K562 (cell line): ENCODE measurements around the gene HSD17B1. TPM values are rescaled to one million over a fixed set of nuclear protein-coding genes. Genes with fewer than 3 reads are reported as not detected.
A peak's percentile ranks its signal among the peaks of the same experiment; 100 is the strongest.

Source experiments
- C11orf30 ChIP-seq: fragments of 450-650 bp; IDR thresholded peaks from 2 replicates; pipeline ENCODE4 v1.6.1; 2016; ENCODE audit warnings: low read depth, mild to moderate bottlenecking
- CXXC5 ChIP-seq: fragments of 250-450 bp; sonication (Bioruptor Pico); IDR thresholded peaks from 2 replicates; pipeline ENCODE4 v1.8.0; 2022; ENCODE audit warnings: inconsistent platforms, mild to moderate bottlenecking, moderate library complexity
- HDAC1 ChIP-seq, 2 experiments: fragments of 450-650 bp; IDR thresholded peaks; 2 replicates each; pipeline ENCODE4 v1.6.1; 2016 to 2017; ENCODE audit warnings: inconsistent platforms in 1 of 2, mild to moderate bottlenecking in 1 of 2, moderate library complexity in 1 of 2
- JUN ChIP-seq, 2 experiments: sonication (generic) in 1 of 2; formaldehyde crosslinking in 1 of 2; IDR thresholded peaks; 2 replicates each; pipeline versions ENCODE4 v1.6.1 to v1.8.0; 2012 to 2022; ENCODE audit warnings: borderline replicate concordance in 2 of 2, mild to moderate bottlenecking in 2 of 2, improper control_type of control experiment in 1 of 2, low read depth in 1 of 2, low read length in 1 of 2, missing genetic modification reagents in 1 of 2
- KLF6 ChIP-seq: fragments of 250-450 bp; sonication (Bioruptor Pico); IDR thresholded peaks from 2 replicates; pipeline ENCODE4 v1.4.0; 2020; ENCODE audit warnings: mild to moderate bottlenecking, moderate library complexity, borderline replicate concordance
- NR2C2 ChIP-seq, 2 experiments: fragments of 200-800 bp in 1 of 2; sonication (Bioruptor generic) in 1 of 2; sonication (generic) in 1 of 2; formaldehyde crosslinking in 1 of 2; IDR thresholded peaks; 2 replicates each; pipeline versions ENCODE4 v1.6.1 to v1.8.0; 2016 to 2022; ENCODE audit warnings: mild to moderate bottlenecking in 1 of 2, missing compliant biosample characterization in 1 of 2, missing genetic modification characterization in 1 of 2, missing genetic modification reagents in 1 of 2
- PTBP1 ChIP-seq: fragments of 200-400 bp; formaldehyde crosslinking; IDR thresholded peaks from 2 replicates; pipeline ENCODE4 v1.6.1; 2017; ENCODE audit warnings: low read depth, low read length
- TBL1XR1 ChIP-seq, 2 experiments: IDR thresholded peaks; 2 replicates each; pipeline ENCODE4 v1.6.1; 2012; ENCODE audit warnings: improper control_type of control experiment in 2 of 2, low read length in 2 of 2, mild to moderate bottlenecking in 1 of 2
- U2AF2 ChIP-seq: fragments of 200-400 bp; formaldehyde crosslinking; optimal IDR thresholded peaks from 2 replicates; pipeline ENCODE3; 2017; ENCODE audit warnings: low read depth, mild to moderate bottlenecking, low read length
- ZNF644 ChIP-seq: fragments of 200-800 bp; sonication (Bioruptor generic); IDR thresholded peaks from 2 replicates; pipeline ENCODE4 v1.6.1; 2016; ENCODE audit warnings: low read depth, missing genetic modification characterization, missing compliant biosample characterization
- polyA plus RNA-seq, 8 experiments: library from polyadenylated mRNA; depleted of rRNA in 4 of 8; stranded (reverse) in 5 of 8; unstranded in 3 of 8; fragments of >200 nt; fragmentation: Nextera tagmentation in 2 of 8; fragmentation: Illumina TruSeq in 1 of 8; extraction: Ambion mirVana in 2 of 8; extraction: Trizol in 1 of 8; gene quantifications; 2 replicates each; pipeline versions ENCODE4 v1.2.1 to v1.2.3, GENCODE V29; 2011 to 2014; ENCODE audit warnings: inconsistent platforms in 1 of 8, missing spikeins in 1 of 8
- total RNA-seq, 7 experiments: library from RNA; depleted of rRNA in 6 of 7; stranded (reverse); fragments of >200 nt in 6 of 7; fragmentation: Illumina TruSeq in 2 of 7; extraction: Trizol in 2 of 7; gene quantifications; 2 replicates each; pipeline versions ENCODE4 v1.2.1 to v1.2.3, GENCODE V29; 2011 to 2021; ENCODE audit warnings: low replicate concordance in 1 of 7
- TF ChIP-seq, protein P1 (sequence below), 2 experiments: fragments of 450-650 bp; IDR thresholded peaks; 2 replicates each; pipeline ENCODE4 v1.6.1; 2018; ENCODE audit warnings: mild to moderate bottlenecking in 2 of 2, low read depth in 1 of 2; ENCODE audit not compliant: partially characterized antibody in 2 of 2
- TF ChIP-seq, protein P2 (sequence below): fragments of 450-650 bp; conservative IDR thresholded peaks from 2 replicates; pipeline ENCODE4 v1.6.1; 2016; ENCODE audit warnings: missing genetic modification characterization, low read depth, mild to moderate bottlenecking, missing compliant biosample characterization, moderate library complexity
- TF ChIP-seq, protein P3 (sequence below): sonication (generic); formaldehyde crosslinking; IDR thresholded peaks from 2 replicates; pipeline ENCODE4 v1.9.0; 2022; ENCODE audit warnings: mild to moderate bottlenecking, missing genetic modification reagents
- TF ChIP-seq, protein P4 (sequence below): fragments of 250-450 bp; sonication (Bioruptor Pico); IDR thresholded peaks from 2 replicates; pipeline ENCODE4 v1.4.0; 2020; ENCODE audit warnings: mild to moderate bottlenecking, moderate library complexity

HSD17B1 gene
- total and polyA plus RNA-seq, 9 of the 15 experiments (the other 6 are each of a cell fraction or from before 2014, with no cell fraction given): 0.55 to 21.1 (median 3.6) TPM

DNA sequence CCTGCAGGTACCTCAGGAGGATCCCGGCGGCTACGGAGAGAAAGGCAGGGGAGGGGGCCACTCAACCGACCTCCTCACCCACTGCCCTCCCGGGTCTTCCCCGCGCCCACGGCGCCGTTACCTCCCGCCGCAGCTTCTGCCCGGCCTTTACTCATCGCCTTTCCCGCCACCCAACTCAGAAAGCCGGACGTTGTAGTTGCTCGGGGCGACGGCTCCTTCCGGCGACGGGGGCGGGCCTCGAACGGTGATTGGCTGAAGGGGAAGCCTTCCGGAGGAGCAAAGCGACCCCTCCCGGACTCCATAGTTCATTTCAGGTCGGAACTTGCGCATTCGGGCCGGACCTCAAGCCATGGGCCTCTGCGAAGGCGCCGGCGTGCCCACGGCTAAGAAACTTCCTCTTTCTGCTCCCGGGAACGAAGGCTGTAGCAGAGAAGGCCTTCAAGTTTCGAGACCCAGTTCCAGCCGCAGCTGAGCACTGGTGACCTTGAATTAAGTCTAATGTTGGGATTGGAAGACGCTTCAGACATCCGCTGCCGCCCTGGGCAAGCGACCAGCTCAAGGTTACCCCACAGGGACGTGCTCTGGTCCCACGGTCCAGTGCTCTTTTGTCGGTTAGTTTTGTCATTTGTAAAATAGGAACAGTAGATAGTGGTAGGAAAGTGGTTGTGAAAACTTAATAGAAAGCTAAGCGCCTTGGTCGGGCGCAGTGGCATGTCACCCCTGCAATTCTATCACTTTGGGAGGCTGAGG is 25.0 kb downstream of the HSD17B1 start, which contains the start of gene PSMC3IP (continued):
- TF ChIP-seq, protein P1, sequence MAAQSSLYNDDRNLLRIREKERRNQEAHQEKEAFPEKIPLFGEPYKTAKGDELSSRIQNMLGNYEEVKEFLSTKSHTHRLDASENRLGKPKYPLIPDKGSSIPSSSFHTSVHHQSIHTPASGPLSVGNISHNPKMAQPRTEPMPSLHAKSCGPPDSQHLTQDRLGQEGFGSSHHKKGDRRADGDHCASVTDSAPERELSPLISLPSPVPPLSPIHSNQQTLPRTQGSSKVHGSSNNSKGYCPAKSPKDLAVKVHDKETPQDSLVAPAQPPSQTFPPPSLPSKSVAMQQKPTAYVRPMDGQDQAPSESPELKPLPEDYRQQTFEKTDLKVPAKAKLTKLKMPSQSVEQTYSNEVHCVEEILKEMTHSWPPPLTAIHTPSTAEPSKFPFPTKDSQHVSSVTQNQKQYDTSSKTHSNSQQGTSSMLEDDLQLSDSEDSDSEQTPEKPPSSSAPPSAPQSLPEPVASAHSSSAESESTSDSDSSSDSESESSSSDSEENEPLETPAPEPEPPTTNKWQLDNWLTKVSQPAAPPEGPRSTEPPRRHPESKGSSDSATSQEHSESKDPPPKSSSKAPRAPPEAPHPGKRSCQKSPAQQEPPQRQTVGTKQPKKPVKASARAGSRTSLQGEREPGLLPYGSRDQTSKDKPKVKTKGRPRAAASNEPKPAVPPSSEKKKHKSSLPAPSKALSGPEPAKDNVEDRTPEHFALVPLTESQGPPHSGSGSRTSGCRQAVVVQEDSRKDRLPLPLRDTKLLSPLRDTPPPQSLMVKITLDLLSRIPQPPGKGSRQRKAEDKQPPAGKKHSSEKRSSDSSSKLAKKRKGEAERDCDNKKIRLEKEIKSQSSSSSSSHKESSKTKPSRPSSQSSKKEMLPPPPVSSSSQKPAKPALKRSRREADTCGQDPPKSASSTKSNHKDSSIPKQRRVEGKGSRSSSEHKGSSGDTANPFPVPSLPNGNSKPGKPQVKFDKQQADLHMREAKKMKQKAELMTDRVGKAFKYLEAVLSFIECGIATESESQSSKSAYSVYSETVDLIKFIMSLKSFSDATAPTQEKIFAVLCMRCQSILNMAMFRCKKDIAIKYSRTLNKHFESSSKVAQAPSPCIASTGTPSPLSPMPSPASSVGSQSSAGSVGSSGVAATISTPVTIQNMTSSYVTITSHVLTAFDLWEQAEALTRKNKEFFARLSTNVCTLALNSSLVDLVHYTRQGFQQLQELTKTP (IDR thresholded peaks at IDR 0.05; ENCODE audit: low read depth in 1 of 2, partially characterized antibody in 2 of 2): no peak
- TF ChIP-seq, protein P2, sequence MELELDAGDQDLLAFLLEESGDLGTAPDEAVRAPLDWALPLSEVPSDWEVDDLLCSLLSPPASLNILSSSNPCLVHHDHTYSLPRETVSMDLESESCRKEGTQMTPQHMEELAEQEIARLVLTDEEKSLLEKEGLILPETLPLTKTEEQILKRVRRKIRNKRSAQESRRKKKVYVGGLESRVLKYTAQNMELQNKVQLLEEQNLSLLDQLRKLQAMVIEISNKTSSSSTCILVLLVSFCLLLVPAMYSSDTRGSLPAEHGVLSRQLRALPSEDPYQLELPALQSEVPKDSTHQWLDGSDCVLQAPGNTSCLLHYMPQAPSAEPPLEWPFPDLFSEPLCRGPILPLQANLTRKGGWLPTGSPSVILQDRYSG: 0 out of 2 replicates have a peak, but pooled peaks have one; percentile 64
- TF ChIP-seq, protein P3, sequence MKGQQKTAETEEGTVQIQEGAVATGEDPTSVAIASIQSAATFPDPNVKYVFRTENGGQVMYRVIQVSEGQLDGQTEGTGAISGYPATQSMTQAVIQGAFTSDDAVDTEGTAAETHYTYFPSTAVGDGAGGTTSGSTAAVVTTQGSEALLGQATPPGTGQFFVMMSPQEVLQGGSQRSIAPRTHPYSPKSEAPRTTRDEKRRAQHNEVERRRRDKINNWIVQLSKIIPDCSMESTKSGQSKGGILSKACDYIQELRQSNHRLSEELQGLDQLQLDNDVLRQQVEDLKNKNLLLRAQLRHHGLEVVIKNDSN (CRISPR knock-in tag): no peak
- TF ChIP-seq U2AF2 (no peak), HDAC1 (IDR thresholded peaks at IDR 0.05) (peak in 1 of 2 experiments; percentile 79; a peak in 2 of 4 replicates), NR2C2 (CRISPR knock-in tag; IDR thresholded peaks at IDR 0.05) (no peak), NR2C2 (tag; IDR thresholded peaks at IDR 0.05) (peak; percentile 95), CXXC5 (peak; percentile 68), ZNF644 (peak; percentile 68; the same call in 1 of the 2 replicates), C11orf30 (peak; percentile 84), KLF6 (CRISPR knock-in tag) (peak; percentile 25; the same call in 1 of the 2 replicates), TBL1XR1 (IDR thresholded peaks at IDR 0.05; ENCODE audit: low read length in 2 of 2) (peak in 1 of 2 experiments; percentile 29; a peak in 2 of 4 replicates), JUN (IDR thresholded peaks at IDR 0.05; ENCODE audit: borderline replicate concordance, low read depth, low read length) (peak; percentile 30; the same call in 1 of the 2 replicates), JUN (CRISPR knock-in tag; IDR thresholded peaks at IDR 0.05; ENCODE audit: borderline replicate concordance) (no peak), PTBP1 (0 out of 2 replicates have a peak, but pooled peaks have one; percentile 28)
- TF ChIP-seq, protein P4, sequence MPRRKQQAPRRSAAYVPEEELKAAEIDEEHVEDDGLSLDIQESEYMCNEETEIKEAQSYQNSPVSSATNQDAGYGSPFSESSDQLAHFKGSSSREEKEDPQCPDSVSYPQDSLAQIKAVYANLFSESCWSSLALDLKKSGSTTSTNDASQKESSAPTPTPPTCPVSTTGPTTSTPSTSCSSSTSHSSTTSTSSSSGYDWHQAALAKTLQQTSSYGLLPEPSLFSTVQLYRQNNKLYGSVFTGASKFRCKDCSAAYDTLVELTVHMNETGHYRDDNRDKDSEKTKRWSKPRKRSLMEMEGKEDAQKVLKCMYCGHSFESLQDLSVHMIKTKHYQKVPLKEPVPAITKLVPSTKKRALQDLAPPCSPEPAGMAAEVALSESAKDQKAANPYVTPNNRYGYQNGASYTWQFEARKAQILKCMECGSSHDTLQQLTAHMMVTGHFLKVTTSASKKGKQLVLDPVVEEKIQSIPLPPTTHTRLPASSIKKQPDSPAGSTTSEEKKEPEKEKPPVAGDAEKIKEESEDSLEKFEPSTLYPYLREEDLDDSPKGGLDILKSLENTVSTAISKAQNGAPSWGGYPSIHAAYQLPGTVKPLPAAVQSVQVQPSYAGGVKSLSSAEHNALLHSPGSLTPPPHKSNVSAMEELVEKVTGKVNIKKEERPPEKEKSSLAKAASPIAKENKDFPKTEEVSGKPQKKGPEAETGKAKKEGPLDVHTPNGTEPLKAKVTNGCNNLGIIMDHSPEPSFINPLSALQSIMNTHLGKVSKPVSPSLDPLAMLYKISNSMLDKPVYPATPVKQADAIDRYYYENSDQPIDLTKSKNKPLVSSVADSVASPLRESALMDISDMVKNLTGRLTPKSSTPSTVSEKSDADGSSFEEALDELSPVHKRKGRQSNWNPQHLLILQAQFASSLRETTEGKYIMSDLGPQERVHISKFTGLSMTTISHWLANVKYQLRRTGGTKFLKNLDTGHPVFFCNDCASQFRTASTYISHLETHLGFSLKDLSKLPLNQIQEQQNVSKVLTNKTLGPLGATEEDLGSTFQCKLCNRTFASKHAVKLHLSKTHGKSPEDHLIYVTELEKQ (CRISPR knock-in tag): no peak
